HG02938 (cell line): ENCODE results near the gene HOXD1.
A peak's percentile ranks its signal among the peaks of the same experiment; 100 is the strongest.

Experiments
- ATAC-seq: cut with Tn5 transposase; IDR thresholded peaks from one replicate; pipeline ENCODE4 v1.9.1; 2021; ENCODE audit warnings: mild to moderate bottlenecking, moderate library complexity; ENCODE audit not compliant: unreplicated experiment

The HOXD1 gene

DNA sequence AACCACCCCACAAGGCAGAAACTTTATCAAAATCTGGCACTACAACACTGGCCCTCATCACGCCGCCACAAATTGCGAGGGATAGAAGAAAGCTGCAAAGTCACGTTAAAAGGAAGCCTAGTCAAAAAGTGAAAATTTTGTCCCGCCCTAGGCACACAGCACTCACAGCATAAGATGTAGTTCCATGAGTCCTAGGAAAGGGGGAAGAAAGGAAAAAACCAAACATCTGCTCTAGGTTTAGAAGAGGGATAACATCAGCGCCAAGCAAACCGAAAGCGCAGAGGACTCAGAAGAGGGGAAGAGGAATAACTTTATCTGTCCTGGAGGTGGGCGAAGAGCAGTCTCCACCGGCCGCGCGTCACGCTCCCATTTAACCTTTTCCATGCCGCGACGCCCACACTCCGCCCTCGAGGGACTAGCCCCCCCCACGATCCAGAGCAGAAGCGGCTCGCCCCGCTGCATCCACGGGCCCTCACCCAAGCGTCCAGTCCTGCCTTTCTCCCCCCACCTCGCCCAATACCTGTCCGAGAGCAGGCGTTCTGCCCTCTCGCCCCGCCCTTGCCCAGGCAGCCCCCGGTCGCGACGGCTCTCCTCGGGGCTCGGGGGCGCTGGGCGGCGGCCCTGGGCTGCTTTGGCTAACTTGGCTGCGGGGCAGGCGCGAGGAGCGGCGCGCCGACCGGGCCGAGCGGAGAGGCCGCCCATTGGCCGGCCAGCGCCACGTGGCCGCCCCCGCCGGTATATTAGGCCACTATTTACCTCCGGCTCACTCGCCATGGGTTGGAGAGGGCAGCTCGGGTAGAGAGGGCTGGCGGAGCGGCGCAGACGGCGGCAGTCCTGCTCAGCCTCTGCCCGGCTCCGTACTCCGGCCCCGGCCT, at the start of gene HOXD1:
Gene HOXD1 (plus strand): TSS at position 770 of the 875 bp plus-strand sequence. CDS start 134 bp downstream, outside the sequence.
- ATAC-seq = no peak

DNA sequence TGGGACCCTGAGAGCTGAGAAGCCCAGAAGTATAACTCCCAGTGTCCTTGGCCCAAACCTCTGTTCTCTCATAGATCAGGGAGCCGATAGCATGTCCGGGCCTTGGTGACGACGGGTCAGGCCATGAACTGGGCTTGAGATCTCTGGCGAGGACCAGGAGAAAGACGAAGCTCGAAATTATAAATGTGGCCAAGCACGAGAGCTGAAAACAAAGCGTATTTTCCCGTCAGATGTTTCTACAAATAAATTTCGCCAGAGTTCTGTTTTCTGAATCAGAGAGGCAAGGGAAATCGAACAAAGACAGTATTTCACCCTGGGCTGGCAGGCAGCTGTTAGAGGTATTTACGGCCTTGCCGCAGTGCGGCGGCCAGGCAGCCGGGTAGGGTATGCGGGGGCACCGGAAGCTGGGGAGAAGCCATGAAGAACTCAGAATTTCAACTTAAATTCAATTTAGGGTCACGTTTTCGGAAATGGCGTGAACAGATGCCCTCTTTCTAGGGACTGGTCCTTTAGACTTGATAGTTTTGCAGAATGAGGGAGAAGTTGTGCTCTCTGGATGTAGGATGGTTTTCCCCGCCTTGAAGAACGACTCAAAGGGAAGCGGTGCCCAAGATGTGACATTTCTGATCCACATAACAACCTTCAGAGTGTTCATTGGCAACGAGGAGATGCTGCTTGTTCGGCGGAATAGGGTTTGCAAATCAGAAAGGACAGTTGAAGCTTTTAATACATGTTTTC, 49.4 kb upstream of the HOXD1 start:
- no peak for ATAC-seq

DNA sequence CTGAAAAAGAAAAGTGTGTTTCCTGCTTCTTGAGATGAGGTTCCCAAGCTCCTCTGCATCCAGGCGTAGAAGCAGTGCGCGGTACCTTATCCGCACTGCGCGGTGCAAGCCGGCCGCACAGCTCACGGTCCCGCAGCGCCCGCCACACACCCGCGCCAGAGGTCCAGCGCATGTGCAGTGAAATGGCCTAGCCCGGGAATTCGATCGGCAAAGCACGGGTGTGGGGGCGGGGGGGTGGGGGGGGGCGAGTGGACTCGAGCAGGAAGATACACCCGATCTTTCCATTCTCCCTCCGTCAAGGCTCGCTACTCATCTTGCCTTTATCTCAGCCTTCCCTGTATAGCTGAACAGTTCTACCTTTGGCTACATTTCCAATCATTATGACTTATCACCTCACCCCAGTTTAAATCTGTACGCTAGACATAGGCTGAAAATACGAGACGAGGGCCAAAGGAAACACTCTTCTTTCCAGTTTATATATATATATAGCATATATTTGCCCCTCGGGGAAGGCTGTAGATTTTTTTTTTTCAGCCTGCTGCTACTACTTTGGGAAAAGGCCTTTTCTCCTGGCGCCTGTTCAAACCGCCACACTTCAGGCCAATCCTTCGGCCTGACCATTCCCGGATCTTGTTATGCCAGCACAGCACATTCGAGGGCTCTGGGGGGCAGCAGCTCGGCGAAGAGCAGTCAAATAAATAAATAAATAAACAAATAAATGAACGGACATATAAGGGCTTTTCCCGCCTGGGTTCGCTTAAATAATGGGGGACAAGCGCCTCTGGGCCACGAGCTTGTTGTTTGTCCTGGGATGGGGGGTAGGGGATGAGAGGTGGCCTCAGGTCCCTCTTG, 48.6 kb upstream of the HOXD1 start:
- peak; percentile 21 for ATAC-seq

DNA sequence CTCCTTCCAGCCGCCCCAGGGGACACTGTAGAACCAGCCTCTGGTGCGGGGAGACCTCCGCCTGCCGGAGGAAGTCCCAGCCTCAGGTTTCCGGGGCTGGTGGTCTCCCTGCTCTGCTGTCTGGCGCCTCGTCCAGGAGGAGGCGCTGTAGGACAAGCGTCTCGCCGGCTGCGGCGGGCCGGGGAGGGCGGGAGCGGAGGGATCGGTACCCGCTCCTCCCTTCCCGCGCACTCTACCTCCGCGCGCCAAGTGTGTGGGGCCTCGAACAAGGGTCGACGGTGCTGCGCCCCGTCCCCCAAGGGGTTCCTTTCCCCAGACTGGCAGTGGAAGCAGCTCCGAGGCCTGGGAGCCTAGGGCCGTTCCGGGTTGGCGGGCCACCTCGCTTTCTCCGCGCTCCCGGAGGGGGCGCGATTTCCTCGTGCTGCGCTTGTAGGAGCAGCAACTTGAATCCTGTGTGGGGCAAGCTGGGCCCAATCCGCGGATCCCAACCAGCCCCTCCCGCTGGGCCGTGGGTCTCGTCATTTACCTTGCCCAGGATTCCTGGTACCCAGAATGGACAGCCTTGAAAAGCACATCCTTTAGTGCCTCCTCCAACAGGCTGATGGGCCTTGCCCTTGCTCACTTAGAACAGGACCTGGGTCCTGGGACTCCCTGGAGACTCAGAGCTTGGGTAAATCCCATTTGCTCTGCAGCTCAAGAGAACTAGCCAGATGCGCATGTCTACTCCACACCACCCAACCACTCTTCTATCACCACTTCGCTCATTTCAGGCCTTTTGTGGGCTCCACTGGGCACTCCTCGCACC, 47.8 kb upstream of the HOXD1 start:
- peak; percentile 91 for ATAC-seq

DNA sequence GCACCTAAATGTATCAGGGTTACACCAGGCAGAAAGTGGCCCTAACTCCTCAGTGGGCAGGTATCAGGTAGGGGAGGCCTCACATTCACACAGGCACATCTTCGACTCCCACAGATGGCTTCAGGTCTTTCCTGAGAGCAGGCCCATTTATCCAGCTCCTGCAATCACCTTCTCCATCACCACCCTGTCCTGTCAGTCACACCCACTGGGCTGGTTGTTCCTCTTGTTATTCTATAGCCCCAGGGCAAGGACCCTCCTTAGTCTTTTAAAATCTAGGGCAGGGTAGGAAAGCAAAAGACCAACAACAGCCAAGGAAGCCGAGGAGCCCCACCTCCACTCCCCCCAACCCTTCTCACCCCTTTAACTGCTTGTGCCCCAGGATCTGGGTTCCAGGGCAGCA, 46.2 kb upstream of the HOXD1 start:
- ATAC-seq = no peak

DNA sequence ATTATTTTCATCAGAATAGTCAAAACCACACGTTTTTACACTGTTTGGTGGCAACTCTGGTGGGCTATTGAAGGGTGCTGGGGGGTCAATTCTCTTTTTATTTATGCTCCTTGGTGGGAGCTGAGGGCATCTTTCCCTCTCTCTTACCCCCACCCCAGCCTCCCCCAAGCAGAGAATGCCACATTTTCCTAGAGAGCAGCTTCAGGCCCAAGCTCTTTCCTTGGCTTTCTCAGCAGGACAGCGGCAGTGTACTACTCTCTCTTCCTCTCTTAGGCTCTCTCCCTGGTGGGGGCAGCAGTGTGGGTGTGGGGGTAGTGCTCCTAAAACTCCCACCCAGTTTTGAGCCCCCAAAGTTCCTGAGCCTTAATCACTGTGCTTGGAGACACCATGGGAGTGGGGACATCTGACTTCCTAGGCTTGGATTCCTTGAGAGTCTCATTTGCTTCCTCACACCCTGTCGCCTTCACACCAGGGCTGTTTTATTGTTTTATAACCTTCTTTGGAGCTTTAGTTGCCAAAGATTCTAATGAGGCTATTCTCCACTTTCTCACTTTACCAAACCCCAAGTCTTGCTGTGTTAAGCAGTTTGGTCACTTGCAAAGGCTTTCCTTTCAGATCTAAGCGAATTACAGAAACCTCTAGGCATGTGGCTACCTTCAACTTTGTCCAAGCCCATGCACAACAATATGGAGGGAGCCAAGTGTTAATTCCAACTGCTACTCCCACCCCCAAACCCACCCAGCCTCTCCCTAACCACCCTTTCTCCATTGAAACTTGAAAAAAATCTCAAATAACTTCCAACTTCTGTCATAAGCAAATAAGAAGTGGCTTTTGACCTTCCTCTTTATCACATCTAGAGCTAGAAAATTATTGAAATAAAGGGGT, 43.1 kb upstream of the HOXD1 start:
- ATAC-seq = no peak

DNA sequence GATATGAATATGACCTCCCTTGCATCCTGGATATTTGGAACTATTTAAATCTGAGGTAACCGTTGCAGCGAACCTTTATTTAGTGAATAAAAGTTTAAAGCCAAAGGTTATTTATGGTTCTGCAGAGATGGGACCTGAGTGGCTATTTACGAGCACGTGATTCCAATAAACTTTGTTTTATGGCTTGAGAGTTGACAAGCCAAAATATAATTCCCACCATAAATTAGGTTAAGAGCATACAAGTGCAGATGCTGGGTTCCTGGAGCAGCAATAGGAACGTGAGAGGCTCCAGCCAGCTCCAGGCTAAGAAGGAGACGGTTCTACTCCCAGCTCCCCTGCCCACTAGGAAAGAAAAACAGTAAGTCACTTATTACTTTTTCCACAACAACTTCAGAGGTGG, 42.4 kb upstream of the HOXD1 start:
- ATAC-seq = no peak

DNA sequence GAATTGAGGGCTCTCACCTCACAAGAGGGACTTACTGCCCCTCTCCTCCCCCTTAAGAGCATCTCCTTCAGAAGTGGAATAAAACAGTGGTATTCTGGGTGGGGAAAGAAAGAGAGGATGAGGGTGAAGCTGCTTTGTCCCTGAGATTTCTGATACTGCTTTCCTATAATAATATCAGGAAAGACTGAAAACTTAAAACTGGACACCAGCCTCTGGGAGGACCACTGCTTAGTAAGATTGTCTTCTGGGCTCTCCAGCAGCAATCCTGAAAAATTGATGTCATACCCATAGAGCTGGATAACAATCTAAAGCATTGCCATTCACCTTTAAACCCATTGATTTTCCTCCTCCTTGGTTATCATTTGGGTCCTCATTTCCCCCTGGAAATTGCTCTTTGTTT, 41.8 kb upstream of the HOXD1 start:
- no peak for ATAC-seq

DNA sequence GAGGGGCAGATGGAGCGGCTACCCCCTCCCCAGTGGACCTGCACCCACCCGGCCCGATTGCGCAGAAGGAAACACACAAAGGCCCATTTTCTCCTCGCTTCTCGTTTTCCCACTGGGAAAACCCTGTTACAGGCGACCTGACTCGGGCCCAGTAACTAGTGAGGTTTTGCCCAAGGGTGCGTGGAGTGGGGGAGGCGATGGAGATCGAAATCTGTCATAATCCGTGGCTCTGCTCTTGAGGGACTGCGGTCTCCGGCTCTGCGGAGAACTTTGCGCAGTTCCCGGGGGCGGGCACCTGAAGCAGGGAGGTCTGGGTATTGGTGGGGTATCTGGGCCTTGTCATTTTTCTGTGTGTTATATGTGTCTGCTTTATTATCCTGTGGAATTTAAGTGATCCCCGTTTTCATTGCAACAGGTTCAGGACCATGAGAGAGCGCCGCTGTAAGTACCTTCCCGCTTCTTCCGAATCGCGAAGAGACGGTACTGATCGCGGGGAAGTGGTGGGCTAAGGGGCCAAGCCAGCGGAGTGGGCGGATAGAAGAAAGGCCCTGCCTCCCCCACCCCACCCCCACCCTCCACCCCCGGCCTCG, 41.2 kb upstream of the HOXD1 start:
- no peak for ATAC-seq

DNA sequence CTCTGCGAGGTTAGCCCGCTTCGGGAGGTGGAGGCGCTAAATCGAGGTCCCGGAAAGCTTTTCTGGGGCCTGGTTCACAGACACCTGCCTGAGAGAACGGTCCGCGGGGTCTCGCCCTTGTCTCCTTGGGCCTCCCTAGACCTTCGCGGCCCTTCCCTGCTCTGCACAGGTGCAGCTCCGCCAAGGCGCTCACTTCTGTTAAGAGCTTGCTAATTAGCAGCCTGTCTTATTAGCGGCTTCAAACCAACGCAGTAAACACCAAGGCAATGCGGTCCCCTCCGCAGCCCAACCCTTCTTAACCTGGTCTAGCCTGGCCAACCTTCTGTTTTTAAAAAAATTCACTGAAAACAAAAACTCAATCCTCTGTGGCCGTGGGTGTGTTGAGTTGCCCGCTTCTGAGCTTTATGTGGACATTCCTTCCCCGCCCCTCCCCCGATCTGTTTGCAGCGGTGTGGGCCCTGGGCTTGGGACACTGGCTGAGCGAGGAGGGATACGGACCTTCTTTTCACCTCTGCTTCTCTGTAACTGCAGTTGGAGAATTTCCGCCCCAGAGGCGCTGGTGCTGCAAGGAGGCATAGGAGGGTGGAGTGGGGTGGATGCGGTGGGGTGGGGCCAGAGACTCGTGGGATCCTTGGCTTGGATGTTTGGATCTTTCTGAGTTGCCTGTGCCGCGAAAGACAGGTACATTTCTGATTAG, 40.5 kb upstream of the HOXD1 start:
- ATAC-seq = no peak

DNA sequence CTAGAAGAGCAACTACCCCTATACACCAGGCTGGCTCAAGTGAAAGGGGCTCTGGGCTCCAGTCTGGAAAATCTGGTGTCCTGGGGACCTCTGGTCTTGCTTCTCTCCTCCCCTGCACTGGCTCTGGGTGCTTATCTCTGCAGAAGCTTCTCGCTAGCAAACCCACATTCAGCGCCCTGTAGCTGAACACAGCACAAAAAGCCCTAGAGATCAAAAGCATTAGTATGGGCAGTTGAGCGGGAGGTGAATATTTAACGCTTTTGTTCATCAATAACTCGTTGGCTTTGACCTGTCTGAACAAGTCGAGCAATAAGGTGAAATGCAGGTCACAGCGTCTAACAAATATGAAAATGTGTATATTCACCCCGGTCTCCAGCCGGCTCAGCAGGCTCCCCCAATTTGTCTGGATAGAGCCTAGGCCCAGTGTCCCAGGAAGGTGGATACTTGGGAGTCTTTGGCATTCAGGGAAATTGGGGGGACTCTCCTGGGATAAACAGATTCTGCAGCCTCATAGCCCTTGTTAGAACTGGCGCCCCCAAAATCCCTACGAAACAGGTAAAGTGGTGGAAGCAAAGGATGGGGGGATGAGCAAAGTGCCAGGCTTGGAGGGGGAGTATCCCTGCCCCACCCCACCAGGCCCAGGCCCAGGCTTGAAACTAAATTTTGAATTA, 39.6 kb upstream of the HOXD1 start:
- ATAC-seq = no peak

DNA sequence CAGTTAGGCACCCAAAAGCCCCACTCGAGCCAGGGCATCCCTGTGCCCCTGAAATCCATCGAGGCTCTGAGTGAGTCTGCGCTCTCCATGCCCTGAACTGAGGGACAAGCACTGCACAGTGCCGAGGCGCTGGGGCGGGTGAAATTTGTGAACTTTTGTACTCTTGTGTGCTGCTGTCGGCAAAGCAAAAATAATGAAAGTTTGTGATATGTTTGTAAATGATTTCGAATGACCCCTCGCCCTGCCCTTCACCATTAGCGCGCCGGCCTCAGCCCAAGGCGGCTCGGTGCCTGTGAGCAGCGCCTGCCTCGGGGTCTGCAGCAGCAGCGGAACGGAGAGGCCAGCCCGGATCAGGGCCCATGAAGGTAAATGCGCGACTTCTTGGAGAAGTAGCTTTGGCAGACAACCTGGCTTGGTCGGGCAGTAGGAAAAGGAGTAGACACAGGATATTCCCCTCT, 39.0 kb upstream of the HOXD1 start:
- ATAC-seq = no peak

DNA sequence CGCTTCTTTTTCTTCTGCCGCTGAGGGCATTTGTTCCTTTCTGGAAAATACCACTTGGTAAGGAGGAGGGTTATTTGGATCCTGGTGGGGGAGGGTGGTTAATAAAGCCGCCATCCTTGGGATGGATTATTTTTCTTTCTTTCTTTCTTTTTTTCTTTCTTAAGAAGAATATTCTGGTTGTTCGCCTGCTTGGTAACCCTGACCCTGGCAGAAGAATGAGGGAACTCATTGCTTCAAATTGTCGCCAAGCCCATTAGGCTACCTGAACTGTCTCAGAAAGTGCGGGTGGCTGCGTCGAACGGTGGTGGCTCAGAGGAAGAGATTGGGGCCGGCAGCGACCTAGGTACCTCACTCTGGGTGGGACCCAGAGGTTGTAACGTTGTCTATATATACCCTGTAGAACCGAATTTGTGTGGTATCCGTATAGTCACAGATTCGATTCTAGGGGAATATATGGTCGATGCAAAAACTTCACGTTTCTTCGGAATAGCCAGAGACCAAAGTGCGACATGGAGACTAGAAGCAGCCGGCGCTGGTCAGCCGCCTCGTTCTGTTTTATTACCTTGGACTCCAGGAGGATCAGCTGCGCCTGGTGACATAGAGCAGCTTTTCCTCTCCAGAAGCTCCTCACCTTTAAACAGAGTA, 38.4 kb upstream of the HOXD1 start:
- ATAC-seq = no peak

DNA sequence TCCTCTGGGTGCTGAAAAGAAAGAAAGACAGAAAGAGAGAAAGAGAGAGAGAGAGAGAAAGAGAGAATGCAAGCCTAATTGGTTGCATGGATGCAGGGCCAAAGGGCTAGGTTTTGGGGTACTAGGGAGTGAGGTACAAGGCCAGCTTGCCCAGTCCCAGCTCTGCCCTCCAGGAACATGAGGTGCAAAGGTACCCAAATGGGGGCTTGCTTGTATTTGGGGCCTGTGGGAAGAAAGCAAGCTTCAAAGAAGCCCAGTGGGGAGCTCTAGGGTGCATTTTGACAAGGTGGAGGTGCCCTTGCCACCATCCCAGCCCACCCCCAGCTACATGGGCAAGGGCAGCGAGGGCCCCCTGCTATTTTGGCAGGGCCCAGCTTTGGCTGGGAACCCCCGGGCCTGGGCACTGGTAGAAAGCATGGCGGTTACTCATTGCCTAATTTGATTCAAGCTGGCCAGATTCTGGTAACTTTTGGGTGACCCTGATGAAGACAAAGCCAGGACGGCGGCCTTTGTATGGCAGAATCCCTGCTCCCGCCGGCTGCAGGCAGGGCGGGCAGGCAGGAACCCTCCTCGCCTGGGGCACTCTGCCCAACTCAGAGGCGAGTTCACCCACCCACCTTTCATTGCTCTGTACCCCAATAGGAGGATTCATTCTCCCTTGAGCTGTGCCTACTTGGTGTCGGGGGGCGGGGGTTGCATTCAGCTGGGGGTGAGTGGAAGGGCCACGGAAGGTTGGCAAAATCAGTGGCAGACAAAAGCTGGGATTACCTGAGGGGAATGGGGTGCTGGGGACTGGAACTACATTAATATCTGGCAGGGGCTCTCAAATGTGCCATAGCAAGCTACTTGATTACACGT, 37.7 kb upstream of the HOXD1 start:
- ATAC-seq = no peak

DNA sequence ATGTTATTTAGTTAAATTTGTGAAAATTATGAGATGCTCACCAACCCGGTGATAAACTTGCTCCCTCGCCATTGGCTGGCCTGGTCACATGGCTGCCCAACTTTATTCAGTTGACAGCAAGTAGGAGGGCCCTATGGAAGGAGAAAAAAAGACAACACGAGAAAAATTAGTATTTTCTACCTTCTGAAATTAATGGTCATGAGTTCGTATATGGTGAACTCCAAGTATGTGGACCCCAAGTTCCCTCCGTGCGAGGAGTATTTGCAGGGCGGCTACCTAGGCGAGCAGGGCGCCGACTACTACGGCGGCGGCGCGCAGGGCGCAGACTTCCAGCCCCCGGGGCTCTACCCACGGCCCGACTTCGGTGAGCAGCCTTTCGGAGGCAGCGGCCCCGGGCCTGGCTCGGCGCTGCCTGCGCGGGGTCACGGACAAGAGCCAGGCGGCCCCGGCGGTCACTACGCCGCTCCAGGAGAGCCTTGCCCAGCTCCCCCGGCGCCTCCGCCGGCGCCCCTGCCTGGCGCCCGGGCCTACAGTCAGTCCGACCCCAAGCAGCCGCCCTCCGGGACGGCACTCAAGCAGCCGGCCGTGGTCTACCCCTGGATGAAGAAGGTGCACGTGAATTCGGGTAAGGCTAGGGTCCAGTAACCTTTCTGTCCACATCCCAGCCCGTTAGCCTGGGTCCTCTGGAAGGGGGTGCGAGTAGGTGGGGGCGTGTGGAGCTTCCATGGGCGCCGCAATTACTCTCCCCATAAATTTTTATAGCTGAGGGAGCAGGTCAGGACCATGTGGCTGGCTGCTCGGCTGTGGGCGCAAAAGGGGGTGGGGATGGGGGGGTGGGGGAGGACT, 36.8 kb upstream of the HOXD1 start, which contains the start of gene HOXD4:
Gene HOXD4 (plus strand): TSS at position 109 of the 846 bp plus-strand sequence. CDS start 84 bp downstream, at position 193.
- no peak for ATAC-seq
